ENCODE results near the gene MAP2K4.

The MAP2K4 gene

DNA sequence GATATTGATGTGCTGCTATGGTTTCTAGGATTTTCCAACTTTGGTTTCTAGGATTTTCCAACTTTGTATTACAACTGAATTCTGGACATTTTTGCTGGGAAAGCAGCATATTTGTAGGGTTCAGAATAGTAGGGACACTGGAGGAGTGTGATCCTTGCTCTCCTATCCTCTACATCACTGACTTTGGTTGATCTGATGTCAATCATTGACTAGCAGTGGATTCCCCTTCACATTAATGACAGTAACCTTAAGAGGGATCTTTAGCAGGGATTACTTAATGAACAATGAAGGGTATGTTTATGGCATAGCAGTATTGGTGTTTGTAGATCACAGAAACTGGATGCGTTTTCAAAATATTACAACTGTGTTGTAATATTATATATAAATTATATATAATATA is 67.4 kb downstream of the MAP2K4 start:
- DNase-seq (ENCODE audit: low read depth in 2 of 2, low spot score in 1 of 2): no peak

DNA sequence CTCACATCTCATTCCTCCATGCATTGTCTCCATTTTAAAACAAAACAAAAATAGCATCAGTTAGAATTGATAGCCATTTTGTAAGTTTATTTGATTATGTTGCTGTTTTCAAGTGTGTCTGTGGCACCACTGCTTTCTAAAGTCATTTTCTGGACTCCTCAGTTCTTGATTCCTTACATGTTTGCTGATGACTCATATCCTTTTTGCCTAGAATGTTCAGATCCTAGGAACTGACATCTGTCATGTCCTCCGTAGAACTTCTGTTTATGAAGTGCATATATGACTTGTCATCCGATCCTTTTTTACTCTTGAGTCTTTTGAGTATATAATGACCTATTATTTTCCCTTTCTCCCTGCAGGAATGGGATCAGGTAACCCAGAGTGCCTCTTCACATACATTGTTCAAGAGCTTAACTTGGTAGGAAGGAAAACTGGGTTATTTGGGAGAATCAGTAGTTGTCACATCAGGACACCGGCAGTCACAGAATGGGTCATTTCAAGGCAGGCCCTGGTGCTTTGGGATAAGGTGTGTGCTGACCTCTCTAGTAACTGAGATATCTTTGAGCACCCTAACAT is 69.2 kb downstream of the MAP2K4 start:
- DNase-seq (ENCODE audit: low read depth in 2 of 2, low spot score in 1 of 2): no peak

DNA sequence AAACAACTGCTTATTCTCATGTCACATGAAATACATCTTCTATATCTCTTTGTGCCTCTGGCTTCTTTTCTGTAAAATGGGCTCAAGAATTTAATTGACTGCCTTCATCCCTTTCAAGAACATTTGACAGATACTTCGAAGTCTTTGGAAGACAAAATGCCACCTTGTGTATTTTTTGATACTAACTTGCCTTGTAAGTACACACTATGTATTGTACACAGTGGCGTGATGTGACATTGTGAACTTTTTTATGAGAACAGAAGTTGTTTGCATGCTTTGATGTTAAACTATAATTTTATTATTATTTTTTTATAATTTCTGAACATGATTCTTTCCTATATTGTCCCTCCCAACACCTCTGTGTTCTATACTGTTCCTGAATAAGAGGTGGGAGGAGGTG is 73.7 kb downstream of the MAP2K4 start:
- no peak for DNase-seq (ENCODE audit: low read depth in 2 of 2, low spot score in 1 of 2)

DNA sequence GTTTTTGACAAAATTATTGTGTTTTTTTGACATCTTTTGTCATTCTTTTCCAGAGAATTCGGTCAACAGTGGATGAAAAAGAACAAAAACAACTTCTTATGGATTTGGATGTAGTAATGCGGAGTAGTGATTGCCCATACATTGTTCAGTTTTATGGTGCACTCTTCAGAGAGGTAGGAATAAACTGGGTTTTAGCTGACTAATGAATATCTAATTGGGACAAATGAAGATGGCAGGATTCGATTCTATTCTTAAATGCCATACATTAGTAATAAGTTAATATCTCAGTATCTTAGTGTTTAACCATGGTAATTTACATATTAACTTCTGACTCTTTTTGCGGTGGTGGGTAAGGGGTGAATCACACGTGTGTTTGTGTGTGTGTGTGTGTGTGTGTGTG is 74.8 kb downstream of the MAP2K4 start:
- no peak for DNase-seq (ENCODE audit: low read depth in 2 of 2, low spot score in 1 of 2)

DNA sequence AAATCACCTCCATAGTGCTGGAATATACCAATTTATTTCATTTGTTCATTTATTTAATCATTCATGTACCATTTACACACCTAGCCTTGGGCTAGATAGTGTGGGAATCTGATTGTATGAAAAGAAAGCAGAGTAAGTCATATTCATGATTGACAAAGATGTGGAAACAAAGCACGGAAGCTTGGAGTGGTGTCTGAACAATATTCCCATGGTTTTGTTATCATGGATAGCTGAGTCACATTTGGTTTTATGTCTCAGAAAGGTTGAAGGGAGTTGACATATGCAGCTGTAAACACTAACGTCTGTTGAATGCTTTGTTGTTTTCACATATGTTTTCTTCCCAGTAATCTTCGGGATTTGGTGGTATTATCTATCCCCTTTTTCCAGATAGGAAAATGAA is 76.6 kb downstream of the MAP2K4 start:
- DNase-seq (ENCODE audit: low read depth in 2 of 2, low spot score in 1 of 2): no peak

DNA sequence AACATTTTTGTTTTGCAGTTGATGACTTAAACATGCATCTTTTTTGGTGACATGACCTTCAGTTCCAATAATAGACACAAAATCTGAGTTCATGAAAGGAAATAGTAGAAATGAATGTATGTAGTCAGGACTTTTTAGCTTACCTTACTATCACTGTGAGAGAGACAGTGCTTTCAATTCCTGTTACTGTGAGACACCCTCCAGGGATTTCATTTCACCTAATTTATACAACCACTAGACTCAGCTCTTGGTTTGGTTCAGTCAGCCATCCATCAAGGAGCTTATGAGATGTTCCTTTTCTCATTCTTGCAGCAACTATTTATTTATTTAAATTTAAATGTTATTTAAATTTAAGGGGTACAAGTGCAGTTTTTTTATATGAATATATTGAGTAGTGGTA is 77.9 kb downstream of the MAP2K4 start:
- DNase-seq (ENCODE audit: low read depth in 2 of 2, low spot score in 1 of 2): no peak

DNA sequence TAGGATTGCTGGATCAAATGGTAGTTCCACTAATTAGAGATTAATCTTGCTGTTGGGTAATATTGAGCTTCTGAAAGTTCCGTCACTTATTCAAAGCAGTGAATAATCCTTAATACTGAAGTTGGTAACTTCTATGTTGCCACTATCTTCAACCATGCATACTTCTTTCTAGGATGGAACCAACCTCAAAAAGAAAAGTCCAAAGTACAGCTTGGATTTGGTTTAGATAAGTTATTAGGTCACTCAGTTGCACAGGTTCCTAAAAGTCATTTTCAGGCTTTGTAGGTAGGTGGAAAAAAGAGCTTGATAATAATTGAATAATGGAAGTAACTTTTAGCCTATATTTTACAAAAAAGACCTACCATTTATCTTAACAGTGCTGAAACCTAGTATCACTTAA is 78.7 kb downstream of the MAP2K4 start:
- DNase-seq (ENCODE audit: low read depth in 2 of 2, low spot score in 1 of 2): no peak

DNA sequence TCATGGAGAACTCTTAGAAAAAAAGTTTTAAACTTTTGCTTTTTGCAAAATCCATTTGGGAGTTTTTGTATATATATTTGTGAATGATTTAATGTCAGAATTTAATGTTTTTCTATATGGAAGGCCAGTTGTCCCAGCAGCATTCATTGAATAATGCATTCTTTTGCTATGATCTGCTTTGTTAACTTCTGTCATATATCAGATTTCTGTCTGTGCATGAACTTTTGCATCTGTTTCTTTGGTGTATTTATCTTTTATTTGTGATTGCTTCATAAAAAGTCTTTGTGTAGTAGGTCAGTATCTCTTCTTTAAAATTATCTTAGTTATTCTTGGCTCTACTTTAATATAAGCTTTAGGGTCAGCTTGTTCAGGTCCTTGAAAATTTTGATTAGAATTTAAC is 84.2 kb downstream of the MAP2K4 start:
- no peak for DNase-seq (ENCODE audit: low read depth in 2 of 2, low spot score in 1 of 2)

DNA sequence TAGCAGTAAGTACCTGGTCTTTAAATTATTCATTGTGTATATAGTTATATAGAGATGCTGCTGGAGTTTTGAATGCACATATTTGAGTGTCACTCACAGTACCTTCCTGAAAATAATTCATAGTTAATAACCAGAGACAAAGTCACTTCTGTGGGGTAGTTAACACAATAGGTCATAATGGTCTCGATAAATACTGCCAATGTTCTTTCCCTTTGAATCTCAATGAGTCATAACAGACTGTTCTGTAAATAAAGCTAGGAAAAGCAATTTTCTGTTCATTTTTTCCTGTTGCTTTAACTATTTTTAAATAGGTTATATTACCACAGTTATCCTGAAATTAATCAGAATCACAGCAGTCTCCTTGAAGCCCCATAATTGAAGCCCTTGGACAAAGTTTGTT is 87.2 kb downstream of the MAP2K4 start:
- no peak for DNase-seq (ENCODE audit: low read depth in 2 of 2, low spot score in 1 of 2)

DNA sequence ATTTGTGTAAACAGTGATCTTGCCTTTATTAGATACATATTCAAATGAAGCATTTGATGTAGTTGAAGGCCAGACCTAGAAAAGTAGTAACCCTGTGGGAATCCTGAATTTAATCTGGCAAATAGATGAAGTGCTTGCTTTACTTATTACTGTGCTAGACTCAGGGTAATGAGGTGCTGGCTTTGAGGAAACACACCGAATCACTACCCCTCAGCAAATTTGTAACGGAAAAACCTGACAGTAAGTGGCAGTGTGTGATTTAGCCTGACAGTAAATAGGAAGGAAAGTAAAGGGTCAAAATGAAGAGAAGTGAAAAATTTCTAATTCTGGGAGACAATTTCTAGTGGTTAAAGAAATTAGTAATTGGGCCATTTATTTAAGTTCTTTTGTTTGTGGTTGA is 90.2 kb downstream of the MAP2K4 start:
- DNase-seq (ENCODE audit: low read depth in 2 of 2, low spot score in 1 of 2): no peak

DNA sequence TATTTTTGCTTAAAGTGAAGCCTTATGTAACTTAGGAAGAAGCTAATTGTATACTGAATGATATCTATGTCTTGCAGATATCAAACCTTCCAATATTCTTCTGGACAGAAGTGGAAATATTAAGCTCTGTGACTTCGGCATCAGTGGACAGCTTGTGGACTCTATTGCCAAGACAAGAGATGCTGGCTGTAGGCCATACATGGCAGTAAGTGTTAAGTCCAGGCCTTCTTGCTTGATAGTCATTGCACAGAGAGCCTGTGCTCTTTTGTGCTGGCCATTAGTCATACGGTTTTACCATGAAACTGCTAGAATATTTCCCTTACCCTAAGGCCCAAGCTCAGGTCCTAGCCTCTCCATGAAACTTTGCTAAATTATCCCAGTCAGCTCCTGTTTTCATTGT is 92.5 kb downstream of the MAP2K4 start:
- DNase-seq (ENCODE audit: low read depth in 2 of 2, low spot score in 1 of 2): no peak

DNA sequence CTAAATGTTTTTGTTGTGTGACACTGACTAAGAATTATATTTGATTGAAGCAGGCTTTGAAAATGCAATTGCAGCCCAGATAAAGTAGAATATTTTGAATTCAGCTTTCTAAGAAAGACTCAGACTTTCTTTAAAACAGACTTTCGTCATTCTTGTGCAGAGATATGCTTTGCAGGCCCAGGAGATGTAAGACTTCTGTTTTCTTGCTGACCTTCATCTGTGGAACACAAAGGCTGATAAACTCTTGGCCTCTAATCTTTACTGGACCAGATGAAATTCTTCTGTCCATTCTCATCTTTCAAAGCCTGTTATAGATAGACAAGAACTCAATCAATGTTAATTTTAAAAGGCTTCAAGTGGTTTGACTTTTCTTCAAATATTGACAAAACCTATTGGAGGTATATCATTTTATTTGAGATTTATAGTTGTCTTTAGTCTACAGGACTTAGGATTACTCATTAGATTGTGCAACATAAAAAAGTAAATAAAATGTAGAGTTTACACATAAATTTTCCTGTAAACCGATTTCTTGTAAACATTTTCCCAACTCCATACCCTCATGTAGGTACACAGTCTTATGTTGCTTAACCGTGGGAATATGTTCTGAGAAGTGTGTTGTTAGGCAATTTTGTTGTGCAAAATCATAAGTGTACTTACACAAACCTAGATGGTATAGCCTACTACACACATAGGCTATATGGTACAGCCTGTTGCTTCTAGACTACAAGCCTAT is 94.2 kb downstream of the MAP2K4 start:
- no peak for DNase-seq (ENCODE audit: low read depth in 2 of 2, low spot score in 1 of 2)

DNA sequence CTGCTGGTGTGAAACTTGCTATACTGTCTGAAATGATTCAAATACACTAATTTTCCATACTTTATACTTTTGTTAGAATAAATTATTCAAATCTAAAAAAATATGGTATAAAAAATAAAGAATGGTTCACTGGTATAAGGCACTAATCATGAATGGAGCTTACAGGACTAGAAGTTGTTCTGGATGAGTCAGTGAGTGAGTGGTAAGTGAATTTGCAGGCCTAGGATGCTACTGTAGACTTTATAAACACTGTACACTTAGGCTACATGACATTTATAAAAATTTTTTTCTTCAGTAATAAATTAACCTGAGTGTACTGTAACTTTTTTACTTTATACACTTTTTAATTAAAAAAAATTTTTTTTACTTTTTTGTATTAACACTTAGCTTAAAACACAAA is 95.5 kb downstream of the MAP2K4 start:
- DNase-seq (ENCODE audit: low read depth in 2 of 2, low spot score in 1 of 2): no peak

DNA sequence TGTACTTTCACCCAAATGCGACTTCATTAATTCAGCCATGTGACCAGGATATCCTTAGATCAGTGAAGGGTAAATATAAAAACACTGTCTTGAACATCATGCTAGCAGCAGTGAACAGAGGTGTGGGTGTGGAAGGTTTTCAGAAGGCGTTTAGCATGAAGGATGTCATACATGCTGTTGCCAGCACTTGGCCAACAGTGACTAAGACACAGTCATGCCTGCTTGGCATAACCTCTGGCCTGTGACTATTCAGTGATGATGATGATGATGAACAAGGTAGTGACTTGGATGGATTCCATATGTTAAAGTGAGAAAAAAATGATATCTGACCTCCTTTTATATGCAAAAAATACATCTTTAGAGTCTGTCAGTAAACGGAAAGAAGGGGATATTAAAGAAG is 97.9 kb downstream of the MAP2K4 start:
- no peak for DNase-seq (ENCODE audit: low read depth in 2 of 2, low spot score in 1 of 2)

DNA sequence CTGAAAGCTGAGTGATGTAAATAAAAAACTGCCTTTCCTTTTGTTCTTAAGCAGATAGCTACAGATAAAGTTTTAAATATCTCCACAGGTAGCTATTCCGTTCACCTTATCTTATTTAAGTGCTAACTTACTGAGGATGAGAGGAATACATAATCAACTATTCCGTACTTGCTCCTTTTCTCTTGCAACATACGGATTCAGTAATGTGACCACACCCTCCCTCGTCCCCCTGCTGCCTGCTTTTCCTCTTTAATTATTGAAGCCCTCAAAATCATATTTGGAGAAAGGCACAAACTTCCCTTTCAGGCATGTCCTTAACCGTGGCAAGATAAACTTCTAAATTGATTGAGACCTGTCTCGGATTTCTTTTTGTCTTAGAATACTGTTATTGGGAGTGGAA is 101.4 kb downstream of the MAP2K4 start:
- no peak for DNase-seq (ENCODE audit: low read depth in 2 of 2, low spot score in 1 of 2)

DNA sequence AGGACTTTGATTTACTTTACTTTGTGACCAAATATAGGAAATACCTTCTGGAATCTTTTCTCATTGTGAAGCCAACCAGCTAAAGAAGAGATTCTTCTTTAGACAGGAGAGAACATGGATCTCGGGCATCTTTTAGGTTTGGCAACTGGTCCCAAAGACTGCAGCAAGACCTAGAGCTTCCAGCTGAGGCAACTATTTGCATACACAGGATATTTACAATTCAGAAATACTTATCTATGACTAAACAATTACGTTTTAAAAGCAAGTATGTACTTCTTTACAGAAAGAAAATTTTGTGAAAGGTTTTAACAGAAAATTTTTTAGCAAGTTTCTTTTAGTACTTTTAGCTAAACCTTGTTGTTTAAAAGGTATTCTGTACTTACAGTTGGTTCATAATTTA is 106.5 kb downstream of the MAP2K4 start:
- DNase-seq (ENCODE audit: low read depth in 2 of 2, low spot score in 1 of 2): no peak

DNA sequence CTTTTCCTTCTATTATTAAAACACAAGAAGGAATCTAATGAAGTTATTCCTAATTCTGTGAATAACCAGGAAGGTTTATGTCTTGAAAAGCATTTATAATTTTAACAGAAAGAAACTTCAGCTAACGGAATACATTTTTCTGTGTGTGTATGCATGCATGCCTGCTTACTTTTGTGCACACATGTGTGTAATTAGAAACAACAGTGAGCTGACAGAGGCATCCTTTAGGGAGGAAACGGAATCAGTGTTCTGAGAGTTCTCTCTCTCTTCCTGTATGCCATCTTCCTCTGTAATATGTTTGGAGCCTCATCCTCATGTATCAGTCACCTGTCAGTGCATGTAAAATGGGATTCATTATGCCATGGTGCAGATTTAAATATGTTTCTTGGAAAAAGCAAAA is 107.0 kb downstream of the MAP2K4 start:
- no peak for DNase-seq (ENCODE audit: low read depth in 2 of 2, low spot score in 1 of 2)

DNA sequence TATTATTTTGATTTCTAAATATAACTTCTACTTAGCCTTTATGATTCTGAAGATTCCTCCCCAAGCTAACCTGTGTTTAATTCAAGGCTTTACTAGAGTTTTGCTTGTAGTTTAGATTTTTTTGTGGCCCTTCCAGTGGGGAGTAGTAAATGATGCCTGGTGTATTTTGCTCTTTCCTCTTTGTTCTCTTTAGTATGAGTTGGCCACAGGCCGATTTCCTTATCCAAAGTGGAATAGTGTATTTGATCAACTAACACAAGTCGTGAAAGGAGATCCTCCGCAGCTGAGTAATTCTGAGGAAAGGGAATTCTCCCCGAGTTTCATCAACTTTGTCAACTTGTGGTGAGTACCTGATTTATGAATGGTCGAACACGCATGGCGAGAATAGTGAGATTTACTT is 108.3 kb downstream of the MAP2K4 start:
- DNase-seq (ENCODE audit: low read depth in 2 of 2, low spot score in 1 of 2): no peak

DNA sequence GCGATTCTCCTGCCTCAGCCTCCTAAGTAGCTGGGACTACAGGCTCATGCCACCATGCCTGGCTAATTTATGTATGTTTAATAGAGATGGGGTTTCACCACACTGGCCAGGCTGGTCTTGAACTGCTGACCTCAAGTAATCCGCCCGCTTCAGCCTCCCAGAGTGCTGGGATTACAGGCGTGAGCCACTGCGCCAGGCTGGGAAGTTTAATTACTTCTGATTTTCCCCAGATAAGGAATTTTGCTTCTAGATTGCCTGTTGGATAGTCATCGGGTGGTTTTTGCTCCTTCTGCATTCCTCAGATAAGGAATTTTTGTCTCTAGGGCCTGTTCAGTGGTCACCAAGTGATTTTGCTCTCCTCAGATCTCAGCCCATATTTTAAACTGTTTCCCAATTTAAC is 112.5 kb downstream of the MAP2K4 start:
- DNase-seq (ENCODE audit: low read depth in 2 of 2, low spot score in 1 of 2): no peak

DNA sequence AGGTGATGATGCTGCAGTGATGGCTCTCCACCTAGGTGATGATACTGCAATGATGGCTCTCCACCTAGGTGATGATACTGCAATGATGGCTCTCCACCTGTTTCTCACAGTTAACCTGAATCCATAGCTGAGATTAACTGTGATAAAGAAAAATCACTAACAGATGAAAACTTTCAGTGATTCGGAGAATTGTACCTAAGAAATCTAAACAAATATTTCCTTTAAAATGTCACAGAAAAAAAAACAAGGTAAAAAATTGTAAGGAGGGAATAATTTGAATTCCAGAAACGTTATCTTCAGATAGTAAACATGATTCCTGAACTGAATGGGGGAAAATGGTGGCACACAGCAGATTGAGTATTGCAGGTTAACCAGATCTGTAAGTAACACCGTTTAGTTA is 113.4 kb downstream of the MAP2K4 start:
- DNase-seq (ENCODE audit: low read depth in 2 of 2, low spot score in 1 of 2): no peak

DNA sequence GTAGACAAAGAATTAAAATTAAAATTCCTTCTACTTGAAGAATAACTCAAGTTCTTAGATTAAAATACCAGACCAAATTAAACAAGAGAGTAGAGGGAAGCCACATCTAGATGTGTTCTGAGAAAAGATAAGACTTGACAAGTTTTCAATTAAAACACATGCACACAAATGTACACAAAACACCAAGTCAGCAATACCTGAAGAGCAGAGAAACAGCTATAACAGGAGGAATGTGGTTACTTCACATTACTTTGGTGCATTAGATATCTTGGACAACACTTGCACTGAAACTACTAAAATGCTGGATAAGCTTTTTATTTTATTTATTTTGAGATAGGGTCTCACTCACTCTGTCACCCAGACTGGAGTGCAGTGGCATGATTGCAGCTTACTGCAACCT is 113.9 kb downstream of the MAP2K4 start:
- no peak for DNase-seq (ENCODE audit: low read depth in 2 of 2, low spot score in 1 of 2)

DNA sequence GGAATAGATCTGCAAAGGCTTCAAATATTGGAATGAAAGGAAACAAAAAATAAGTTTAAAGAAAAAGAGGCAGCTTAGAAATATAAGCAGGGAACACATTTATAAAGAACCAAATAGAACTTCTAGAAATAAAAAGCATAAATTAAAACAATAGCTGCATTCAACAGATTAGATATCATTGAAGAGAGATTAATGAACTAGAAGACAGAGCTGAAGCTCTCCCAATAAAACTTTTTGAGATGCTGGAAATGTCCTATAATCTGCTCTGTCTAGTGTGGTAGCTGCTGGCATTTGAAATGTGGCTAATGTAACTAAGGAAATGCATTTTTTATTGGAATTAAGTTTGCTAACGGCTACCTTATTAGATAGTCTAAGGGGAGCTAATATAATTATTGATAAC is 115.6 kb downstream of the MAP2K4 start:
- no peak for DNase-seq (ENCODE audit: low read depth in 2 of 2, low spot score in 1 of 2)

DNA sequence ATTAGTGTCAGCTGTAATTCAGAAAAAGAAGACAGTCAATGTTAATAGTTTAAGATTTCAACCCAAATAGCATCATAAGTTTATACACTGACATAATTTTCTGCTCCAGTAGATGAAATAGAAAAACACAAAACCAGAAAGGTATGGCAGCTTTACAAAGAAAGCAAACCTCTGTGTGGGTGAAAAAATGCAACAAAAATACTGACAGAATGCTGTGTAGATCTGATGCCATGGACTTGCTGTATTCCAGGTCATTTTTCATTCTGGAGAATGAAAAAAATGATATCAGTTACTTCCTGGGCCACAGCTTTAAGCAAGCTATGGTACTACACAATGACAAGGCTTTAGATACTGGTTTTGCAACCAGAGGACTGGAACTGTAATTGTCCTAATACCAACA is 116.0 kb downstream of the MAP2K4 start:
- no peak for DNase-seq (ENCODE audit: low read depth in 2 of 2, low spot score in 1 of 2)
